ENCODE measurements around the gene SAMD5.
"Not testable (repeated sequence)": the region's sequence is repeated elsewhere in the genome, so short reads cannot be mapped to it uniquely, and the experiment has no call there.

SAMD5 gene

DNA sequence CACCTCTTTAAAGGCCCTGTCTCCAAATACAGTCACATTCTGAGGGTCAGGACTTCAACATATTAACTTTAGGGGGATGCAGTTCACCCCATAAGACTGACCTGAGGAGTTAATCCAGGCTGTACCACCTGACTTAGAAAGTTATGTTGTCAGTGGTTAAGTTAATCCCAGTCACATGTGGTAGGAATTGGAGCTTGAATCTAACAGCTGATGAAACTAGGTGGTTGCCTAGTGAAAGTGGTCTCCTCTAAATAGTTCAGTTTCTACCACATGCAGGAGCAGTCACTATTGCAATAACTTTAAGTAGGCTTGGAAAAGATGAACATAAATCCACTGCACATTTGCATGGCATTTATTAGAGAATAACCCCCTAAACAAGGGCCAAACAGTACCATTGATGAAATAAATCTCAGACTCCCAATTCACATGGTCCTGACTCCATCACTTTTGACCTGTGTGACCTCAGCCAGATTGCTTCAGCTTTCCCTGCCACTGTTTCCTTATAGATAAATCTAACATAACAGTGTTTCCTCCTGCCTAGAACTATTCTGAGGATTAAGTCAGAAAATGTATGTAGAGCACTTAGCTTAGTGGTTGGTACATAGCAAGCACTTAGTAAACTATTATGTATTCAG is 20.1 kb downstream of the SAMD5 start:
- no peak for DNase-seq (ENCODE audit: low spot score)
- TF ChIP-seq, protein P1, sequence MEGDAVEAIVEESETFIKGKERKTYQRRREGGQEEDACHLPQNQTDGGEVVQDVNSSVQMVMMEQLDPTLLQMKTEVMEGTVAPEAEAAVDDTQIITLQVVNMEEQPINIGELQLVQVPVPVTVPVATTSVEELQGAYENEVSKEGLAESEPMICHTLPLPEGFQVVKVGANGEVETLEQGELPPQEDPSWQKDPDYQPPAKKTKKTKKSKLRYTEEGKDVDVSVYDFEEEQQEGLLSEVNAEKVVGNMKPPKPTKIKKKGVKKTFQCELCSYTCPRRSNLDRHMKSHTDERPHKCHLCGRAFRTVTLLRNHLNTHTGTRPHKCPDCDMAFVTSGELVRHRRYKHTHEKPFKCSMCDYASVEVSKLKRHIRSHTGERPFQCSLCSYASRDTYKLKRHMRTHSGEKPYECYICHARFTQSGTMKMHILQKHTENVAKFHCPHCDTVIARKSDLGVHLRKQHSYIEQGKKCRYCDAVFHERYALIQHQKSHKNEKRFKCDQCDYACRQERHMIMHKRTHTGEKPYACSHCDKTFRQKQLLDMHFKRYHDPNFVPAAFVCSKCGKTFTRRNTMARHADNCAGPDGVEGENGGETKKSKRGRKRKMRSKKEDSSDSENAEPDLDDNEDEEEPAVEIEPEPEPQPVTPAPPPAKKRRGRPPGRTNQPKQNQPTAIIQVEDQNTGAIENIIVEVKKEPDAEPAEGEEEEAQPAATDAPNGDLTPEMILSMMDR (IDR thresholded peaks at IDR 0.05; ENCODE audit: extremely low read depth, missing control alignments): no peak

DNA sequence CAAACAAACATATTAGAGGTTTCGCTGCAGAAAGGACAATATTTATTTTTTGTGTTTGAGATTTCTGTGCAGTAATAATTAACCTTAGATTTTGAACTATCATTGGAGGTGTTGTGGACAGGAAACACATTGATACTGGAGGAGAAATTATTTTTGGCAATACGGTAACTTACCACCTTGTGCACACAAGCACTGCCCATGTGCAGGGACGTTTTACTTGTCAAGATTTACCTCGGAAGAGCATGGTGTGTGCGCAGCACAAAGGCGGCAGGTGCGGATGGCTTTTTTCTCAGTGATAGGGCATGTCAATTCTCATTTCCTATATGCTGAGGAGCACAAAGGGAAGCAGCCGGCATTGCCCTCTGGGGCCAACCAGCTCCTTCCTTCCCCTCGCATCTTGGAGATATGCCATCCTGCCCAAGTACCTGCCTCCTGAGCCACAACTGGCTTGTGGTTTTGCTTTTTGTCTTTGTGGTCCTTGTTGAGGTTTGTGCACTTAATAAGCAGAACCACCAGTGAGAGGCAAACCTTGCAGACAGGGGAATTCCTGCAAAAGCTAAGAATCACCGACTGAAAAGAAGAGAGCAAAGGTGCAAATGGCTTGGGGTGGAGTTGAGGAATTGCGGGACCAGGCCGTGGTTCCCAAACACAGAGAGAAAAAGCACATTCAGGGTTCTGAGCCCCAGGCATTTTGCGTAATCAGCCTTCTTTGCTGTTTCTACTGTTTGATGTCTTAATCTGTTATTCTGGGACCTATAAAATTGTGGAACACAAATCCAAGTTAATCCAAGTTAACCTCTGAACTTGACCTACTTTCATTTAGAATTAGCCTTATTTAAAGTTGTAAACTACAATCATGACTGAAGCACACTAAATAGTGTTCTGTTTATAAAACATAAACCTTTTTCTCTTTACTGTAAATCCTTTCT is 21.9 kb downstream of the SAMD5 start:
- TF ChIP-seq, protein P1 (IDR thresholded peaks at IDR 0.05; ENCODE audit: extremely low read depth, missing control alignments): no peak
- no peak for DNase-seq (ENCODE audit: low spot score)

DNA sequence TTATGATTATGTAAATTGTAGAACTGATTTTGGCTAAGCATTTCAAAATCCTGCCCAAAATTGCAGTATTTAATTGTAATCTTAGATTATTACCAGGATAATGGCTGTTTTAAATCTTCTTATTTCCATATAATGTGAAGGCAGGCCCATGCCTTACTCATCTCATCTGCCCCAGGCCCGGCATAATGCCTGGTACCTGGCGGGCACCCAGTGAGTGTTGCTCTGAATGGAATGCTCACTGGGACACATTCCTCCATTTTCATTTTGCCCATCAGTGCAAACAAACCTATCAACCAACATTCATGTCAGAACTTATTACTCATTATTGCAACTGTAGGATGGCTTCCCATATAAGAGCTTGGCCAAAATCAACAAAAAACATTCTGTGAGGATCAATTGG is 22.8 kb downstream of the SAMD5 start:
- TF ChIP-seq, protein P1 (IDR thresholded peaks at IDR 0.05; ENCODE audit: extremely low read depth, missing control alignments): no peak
- no peak for DNase-seq (ENCODE audit: low spot score)

DNA sequence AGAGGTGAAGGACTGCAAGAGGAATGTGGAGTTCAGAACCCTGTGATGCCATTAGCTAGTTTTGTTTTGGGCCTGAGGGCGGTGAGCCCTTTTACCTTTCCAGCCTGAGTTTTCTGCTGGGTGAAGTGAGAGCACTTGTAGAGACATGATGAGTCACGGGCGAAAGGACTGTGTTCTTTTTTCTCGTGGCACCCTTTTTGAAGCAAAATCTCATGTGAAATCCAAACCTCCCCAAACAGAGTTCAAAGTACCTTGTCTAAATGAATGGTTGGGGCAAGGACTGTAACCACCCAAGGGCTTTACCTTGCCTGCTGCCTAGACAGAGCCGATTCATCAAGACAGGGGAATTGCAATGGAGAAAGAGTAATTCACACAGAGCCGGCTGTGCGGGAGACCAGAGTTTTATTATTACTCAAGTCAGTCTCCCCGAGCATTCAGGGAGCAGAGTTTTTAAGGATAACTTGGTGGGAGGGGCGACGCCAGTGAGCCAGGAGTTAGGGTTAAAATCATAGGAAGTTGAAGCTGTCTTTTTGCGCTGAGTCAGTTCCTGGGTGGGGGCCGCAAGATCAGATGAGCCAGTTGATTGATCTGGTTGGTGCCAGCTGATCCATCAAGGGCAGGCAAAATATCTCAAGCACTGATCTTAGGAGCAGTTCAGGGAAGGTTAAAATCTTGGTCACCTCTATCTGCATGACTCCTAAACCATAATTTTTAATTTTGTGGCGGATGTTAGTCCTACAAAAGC is 25.8 kb downstream of the SAMD5 start:
- TF ChIP-seq, protein P1 (IDR thresholded peaks at IDR 0.05; ENCODE audit: extremely low read depth, missing control alignments): no peak
- DNase-seq (ENCODE audit: low spot score): no peak

DNA sequence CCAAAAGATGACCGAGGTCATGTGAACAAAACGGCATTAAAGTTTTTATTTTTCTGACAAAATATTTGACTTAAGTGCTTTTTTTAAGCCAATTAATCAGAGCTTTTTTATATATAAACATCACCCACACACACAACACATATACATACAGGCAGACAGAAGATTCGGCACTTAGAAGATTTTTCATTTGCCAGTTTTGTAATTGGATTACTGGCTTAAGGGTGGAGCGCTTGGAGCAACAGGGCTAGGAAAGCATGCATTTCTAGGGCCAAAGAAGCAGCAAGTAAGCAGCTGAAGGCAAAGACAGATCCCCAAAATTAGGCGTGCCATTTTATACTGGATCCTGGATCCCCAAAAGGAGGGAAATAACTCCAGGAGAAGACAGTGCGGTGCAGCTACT is 30.3 kb downstream of the SAMD5 start:
- TF ChIP-seq, protein P1 (IDR thresholded peaks at IDR 0.05; ENCODE audit: extremely low read depth, missing control alignments): no peak
- no peak for DNase-seq (ENCODE audit: low spot score)

DNA sequence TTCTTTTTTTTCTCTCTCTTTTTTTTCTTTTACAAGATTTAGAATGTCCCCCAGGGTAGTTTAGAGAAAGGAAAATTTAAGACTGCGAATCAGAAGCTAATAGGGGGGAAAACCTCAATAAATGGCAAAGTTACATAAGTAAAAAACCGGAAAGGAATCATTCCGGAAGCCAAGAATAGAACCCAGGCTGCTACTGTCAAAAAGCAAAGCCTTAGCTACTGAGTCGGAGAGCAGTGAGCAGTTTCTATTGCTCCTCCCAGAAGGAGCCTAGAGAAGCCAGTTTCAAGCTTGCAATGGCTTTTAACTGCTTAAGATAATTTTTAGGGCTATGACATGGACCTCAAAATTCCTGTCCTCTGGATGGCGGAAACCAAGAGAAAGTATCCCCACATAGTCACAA is 31.6 kb downstream of the SAMD5 start:
- no peak for DNase-seq (ENCODE audit: low spot score)
- TF ChIP-seq, protein P1 (IDR thresholded peaks at IDR 0.05; ENCODE audit: extremely low read depth, missing control alignments): no peak

DNA sequence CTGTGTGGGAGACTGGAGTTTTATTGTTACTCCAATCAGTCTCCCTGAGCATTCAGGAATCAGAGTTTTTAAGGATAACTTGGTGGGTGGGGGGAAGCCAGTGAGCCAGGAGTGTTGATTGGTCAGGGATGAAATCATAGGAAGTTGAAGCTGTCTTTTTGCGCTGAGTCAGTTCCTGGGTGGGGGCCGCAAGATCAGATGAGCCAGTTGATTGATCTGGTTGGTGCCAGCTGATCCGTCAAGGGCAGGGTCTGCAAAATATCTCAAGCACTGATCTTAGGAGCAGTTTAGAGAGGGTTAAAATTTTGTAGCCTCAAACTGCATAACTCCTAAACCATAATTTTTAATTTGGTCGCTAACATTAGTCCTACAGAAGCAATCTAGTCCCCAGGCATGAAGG is 33.9 kb downstream of the SAMD5 start:
- not testable (repeated sequence) for DNase-seq (ENCODE audit: low spot score)
